Measurements from ENCODE around the gene CRAMP1. TPM values are rescaled to one million over a fixed set of nuclear protein-coding genes. Genes with fewer than 3 reads are reported as not detected.

Gene CRAMP1
- total RNA-seq, 4 donors from 2014 or later: 15.7 to 39.3 (median 26.1) TPM

- no peak for DNase-seq (ENCODE audit: low spot score in 2 of 2)
- Histone ChIP-seq H3K27me3 (no peaks in the 10 kb centered on the region), H3K9me3 (no peaks in the 10 kb centered on the region), H3K4me3 (peak overlapping the region; percentile 88), H3K27ac (no peak overlapping the region), H3K36me3 (peaks cover 37% of the 10 kb centered on the region), H3K4me1 (peaks cover 23% of the 10 kb centered on the region)
- TF ChIP-seq EP300 (IDR thresholded peaks at IDR 0.05) (no peak), POLR2A (IDR thresholded peaks at IDR 0.05) (no peak), CTCF (IDR thresholded peaks at IDR 0.05) (no peak), POLR2AphosphoS5 (IDR thresholded peaks at IDR 0.05) (no peak)
- WGBS: 80% methylated on average over 18 of the region's 18 CpGs
Observed at GRCh38 chr16:1677339-1677738, 65.2 kb downstream of the CRAMP1 start.

GRCh38 chr16:1677942-1678499 lies 65.9 kb downstream of the CRAMP1 start, which contains the start of gene JPT2:
JPT2 (plus strand) TSS chr16:1678279; CDS start chr16:1678313, 34 bp downstream.
- H3K36me3 ChIP-seq: peaks cover 30% of the 10 kb centered on the region
- peak; percentile 96 to 98 for DNase-seq (ENCODE audit: low spot score in 2 of 2)
- H3K4me1 ChIP-seq: peaks cover 23% of the 10 kb centered on the region
- H3K4me3 ChIP-seq: peak within 1 kb of the TSS; percentile 88
- H3K9me3 ChIP-seq: no peaks in the 10 kb centered on the region
- no peaks in the 10 kb centered on the region for H3K27me3 ChIP-seq
- WGBS: under 1% methylated on average over 21 of the region's 79 CpGs
- H3K27ac ChIP-seq: peak within 1 kb of the TSS; percentile 86
- TF ChIP-seq POLR2A (IDR thresholded peaks at IDR 0.05) (no peak), POLR2AphosphoS5 (IDR thresholded peaks at IDR 0.05) (peak in 2 of 3 donors; percentile 44 to 80)

GRCh38 chr16:1678500-1679098 lies 66.4 kb downstream of the CRAMP1 start:
- Histone ChIP-seq H3K36me3 (peaks cover 25% of the 10 kb centered on the region), H3K27ac (peak overlapping the region; percentile 86), H3K4me3 (peak overlapping the region; percentile 88), H3K4me1 (peaks cover 23% of the 10 kb centered on the region), H3K27me3 (no peaks in the 10 kb centered on the region), H3K9me3 (no peaks in the 10 kb centered on the region)
- WGBS: under 1% methylated on average over 22 of the region's 45 CpGs
- no peak for TF ChIP-seq POLR2A (IDR thresholded peaks at IDR 0.05)
- no peak for DNase-seq (ENCODE audit: low spot score in 2 of 2)

GRCh38 chr16:1680361-1680760 lies 68.2 kb downstream of the CRAMP1 start:
- H3K4me1 ChIP-seq: peaks cover 23% of the 10 kb centered on the region
- H3K36me3 ChIP-seq: peaks cover 10% of the 10 kb centered on the region
- H3K27ac ChIP-seq: no peak overlapping the region
- H3K27me3 ChIP-seq: no peaks in the 10 kb centered on the region
- TF ChIP-seq EP300 (IDR thresholded peaks at IDR 0.05): no peak
- TF ChIP-seq CTCF (IDR thresholded peaks at IDR 0.05): no peak
- no peak for TF ChIP-seq POLR2A (IDR thresholded peaks at IDR 0.05)
- no peak for TF ChIP-seq POLR2AphosphoS5 (IDR thresholded peaks at IDR 0.05)
- 90% methylated on average over 14 of the region's 14 CpGs for WGBS
- H3K4me3 ChIP-seq: no peak overlapping the region
- H3K9me3 ChIP-seq: no peaks in the 10 kb centered on the region
- no peak for DNase-seq (ENCODE audit: low spot score in 2 of 2)

- no peak overlapping the region for H3K27ac ChIP-seq
Observed at GRCh38 chr16:1681032-1681431, 68.9 kb downstream of the CRAMP1 start.

More at GRCh38 chr16:1681032-1681431, 68.9 kb downstream of the CRAMP1 start:
- no peak for TF ChIP-seq POLR2A (IDR thresholded peaks at IDR 0.05)
- TF ChIP-seq CTCF (IDR thresholded peaks at IDR 0.05): no peak
- no peak for TF ChIP-seq EP300 (IDR thresholded peaks at IDR 0.05)
- TF ChIP-seq POLR2AphosphoS5 (IDR thresholded peaks at IDR 0.05): no peak
- WGBS: 85% methylated on average over 10 of the region's 10 CpGs
- DNase-seq (ENCODE audit: low spot score in 2 of 2): no peak
- H3K9me3 ChIP-seq: no peaks in the 10 kb centered on the region
- H3K4me3 ChIP-seq: no peak overlapping the region
- H3K27me3 ChIP-seq: no peaks in the 10 kb centered on the region
- H3K4me1 ChIP-seq: peaks cover 23% of the 10 kb centered on the region
- H3K36me3 ChIP-seq: peaks cover 7% of the 10 kb centered on the region
